GM12878 (cell line): Measurements from ENCODE around the gene TMEM11. TPM values are rescaled to one million over a fixed set of nuclear protein-coding genes. Genes with fewer than 3 reads are reported as not detected.

ENCODE experiments used
- ATAC-seq: fragments of 200-7000 bp; cut with Tn5 transposase; 3 replicates; pipeline ENCODE4 v1.9.1; 2020; ENCODE audit warnings: mild to moderate bottlenecking, moderate library complexity
- BruUV-seq: library from RNA; stranded (reverse); fragments of 400-500 nt; replicated peaks from 2 replicates; lab custom pipeline; 2021; lab: Mats Ljungman, UMichigan
- CTCF ChIA-PET: fragments of 300-600 bp; sonication (Branson Sonifier 250); formaldehyde crosslinking; extraction: SDS; loops from one replicate; lab custom pipeline; 2021; ENCODE audit warnings: inconsistent platforms; lab: Yijun Ruan, JAX
- POLR2A ChIA-PET: fragments of 350-600 bp; formaldehyde crosslinking; extraction: SDS; loops from one replicate; lab custom pipeline; 2021; ENCODE audit warnings: inconsistent platforms; lab: Charles Lee
- RAD21 ChIA-PET: fragments of 300-600 bp; sonication (Branson Sonifier 250); formaldehyde crosslinking; loops from one replicate; lab custom pipeline; 2023; ENCODE audit warnings: antibody characterized with exemption; ENCODE audit not compliant: unreplicated experiment; lab: Charles Lee
- SMC1A ChIA-PET: fragments of 300-600 bp; sonication (Branson Sonifier 250); formaldehyde crosslinking; loops from one replicate; lab custom pipeline; 2023; ENCODE audit not compliant: unreplicated experiment, uncharacterized antibody; lab: Charles Lee
- DNase-seq: peaks from one replicate; pipeline ENCODE4 v3.0.0-alpha.2; 2011; ENCODE audit warnings: low read depth, low spot score
- FAIRE-seq: peaks from 3 replicates; lab custom pipeline; 2011; peaks lifted over from hg19 to GRCh38; lab: Jason Lieb, UNC
- H2AFZ ChIP-seq: 2 replicates; pipeline ENCODE4 v1.6.0; 2011; ENCODE audit warnings: low read depth, low read length, control low read depth; ENCODE audit not compliant: control insufficient read depth
- H3K27ac ChIP-seq: 2 replicates; pipeline ENCODE4 v1.5.1; 2011; ENCODE audit warnings: control low read depth; ENCODE audit not compliant: control insufficient read depth, insufficient read depth
- H3K27me3 ChIP-seq, 2 experiments: replicated peaks in 1 of 2; 2 replicates each; pipeline versions ENCODE4 v1.6.0 to v1.6.1; 2011; ENCODE audit warnings: low read length in 1 of 2; ENCODE audit not compliant: control insufficient read depth in 2 of 2, insufficient read depth in 2 of 2
- H3K36me3 ChIP-seq, 2 experiments: 2 replicates each; pipeline ENCODE4 v1.5.1; 2011; ENCODE audit warnings: low read length in 1 of 2; ENCODE audit not compliant: control insufficient read depth in 2 of 2, insufficient read depth in 2 of 2
- H3K4me1 ChIP-seq: 2 replicates; pipeline ENCODE4 v1.6.1; 2011; ENCODE audit warnings: mild to moderate bottlenecking, low read length, moderate library complexity, mixed read lengths; ENCODE audit not compliant: control insufficient read depth, insufficient read depth
- H3K4me2 ChIP-seq: 2 replicates; pipeline ENCODE4 v1.6.0; 2011; ENCODE audit warnings: control low read depth; ENCODE audit not compliant: control insufficient read depth, insufficient read depth
- H3K4me3 ChIP-seq: fragments of 200-600 bp; sonication (generic); 2 replicates; pipeline ENCODE4 v1.5.1; 2016
- H3K79me2 ChIP-seq: 2 replicates; pipeline ENCODE4 v1.6.0; 2011; ENCODE audit warnings: low read length; ENCODE audit not compliant: control insufficient read depth, insufficient read depth
- H3K9ac ChIP-seq: 2 replicates; pipeline ENCODE4 v1.8.0; 2011; ENCODE audit warnings: low read length, control low read depth, mixed read lengths; ENCODE audit not compliant: control insufficient read depth, insufficient read depth
- H3K9me3 ChIP-seq: replicated peaks from 3 replicates; pipeline ENCODE4 v1.5.1; 2011; ENCODE audit warnings: mild to moderate bottlenecking, low read length; ENCODE audit not compliant: control insufficient read depth, insufficient read depth
- H4K20me1 ChIP-seq: 2 replicates; pipeline ENCODE4 v1.6.0; 2011; ENCODE audit not compliant: control insufficient read depth, insufficient read depth
- JUNB ChIP-seq: IDR thresholded peaks from 2 replicates; pipeline ENCODE4 v1.6.1; 2016; ENCODE audit warnings: antibody characterized with exemption, mild to moderate bottlenecking
- PML ChIP-seq: IDR thresholded peaks from 2 replicates; pipeline ENCODE4 v1.6.1; 2012; ENCODE audit warnings: low read length, inconsistent platforms
- POU2F2 ChIP-seq: IDR thresholded peaks from 3 replicates; pipeline ENCODE4 v1.6.1; 2011; ENCODE audit warnings: low read depth, mild to moderate bottlenecking, low read length, borderline replicate concordance
- RCOR1 ChIP-seq: conservative IDR thresholded peaks from 2 replicates; pipeline ENCODE4 v1.6.1; 2012; ENCODE audit warnings: low read depth, low read length, improper control_type of control experiment
- SRF ChIP-seq, 2 experiments: IDR thresholded peaks; 2 replicates each; pipeline ENCODE4 v1.6.1; 2011; ENCODE audit warnings: low read depth in 2 of 2, low read length in 2 of 2, mild to moderate bottlenecking in 1 of 2, moderate library complexity in 1 of 2
- TARDBP ChIP-seq: IDR thresholded peaks from 2 replicates; pipeline ENCODE4 v1.6.1; 2016; ENCODE audit warnings: borderline replicate concordance
- ZNF274 ChIP-seq: IDR thresholded peaks from one replicate; pipeline ENCODE4 v1.8.0; 2011; ENCODE audit not compliant: insufficient read length, insufficient read depth
- WGBS: methylation state at CpG from one replicate; pipeline ENCODE4 v1.1.6; 2016; ENCODE audit warnings: low lambda C conversion rate; ENCODE audit not compliant: insufficient replicate concordance, insufficient coverage; ENCODE audit errors: missing lambda C conversion rate; 5-methylcytosine and 5-hydroxymethylcytosine counted together
- in situ Hi-C: fragments of 300-500 bp; cut with MboI; formaldehyde crosslinking; loops from 9 replicates; pipeline ENCODE4 v1.14.3; 2018; ENCODE audit warnings: mixed read lengths
- intact Hi-C: fragments of 100-400 bp; cut with micrococcal nuclease; formaldehyde crosslinking; loops from one replicate; pipeline ENCODE4 v1.14.2; 2022; ENCODE audit not compliant: unreplicated experiment
- polyA plus RNA-seq, 11 experiments: library from polyadenylated mRNA; depleted of rRNA in 4 of 11; unstranded in 6 of 11; stranded (reverse) in 5 of 11; fragments of >200 nt; fragmentation: Nextera tagmentation in 4 of 11; fragmentation: Illumina TruSeq in 1 of 11; extraction: Ambion mirVana in 4 of 11; extraction: Trizol in 1 of 11; gene quantifications; 1 replicate in 1 of 11; 2 replicates in 10 of 11; pipeline versions ENCODE4 v1.2.1 to v1.2.3, GENCODE V29; 2011 to 2016; ENCODE audit warnings: inconsistent platforms in 2 of 11, missing spikeins in 2 of 11, low read depth in 1 of 11
- total RNA-seq, 4 experiments: library from RNA; depleted of rRNA in 3 of 4; stranded (reverse); fragments of >200 nt in 3 of 4; fragmentation: Illumina TruSeq in 1 of 4; extraction: Trizol in 1 of 4; gene quantifications; 2 replicates each; pipeline versions ENCODE4 v1.2.1 to v1.2.3, GENCODE V29; 2013 to 2021
- TF ChIP-seq, protein P1 (sequence below): fragments of 450-650 bp; IDR thresholded peaks from 2 replicates; pipeline ENCODE4 v1.6.1; 2018; ENCODE audit warnings: borderline replicate concordance, mild to moderate bottlenecking; ENCODE audit not compliant: partially characterized antibody
- TF ChIP-seq, protein P2 (sequence below): fragments of 450-650 bp; IDR thresholded peaks from 2 replicates; pipeline ENCODE4 v1.6.1; 2017; ENCODE audit warnings: mild to moderate bottlenecking, low read depth, inconsistent platforms; ENCODE audit not compliant: poor library complexity, severe bottlenecking

TMEM11 gene
- total and polyA plus RNA-seq, 10 of the 15 experiments (the other 5 are each of a cell fraction or from before 2014, with no cell fraction given), result 14.4 to 63.4 (median 27.2) TPM

DNA sequence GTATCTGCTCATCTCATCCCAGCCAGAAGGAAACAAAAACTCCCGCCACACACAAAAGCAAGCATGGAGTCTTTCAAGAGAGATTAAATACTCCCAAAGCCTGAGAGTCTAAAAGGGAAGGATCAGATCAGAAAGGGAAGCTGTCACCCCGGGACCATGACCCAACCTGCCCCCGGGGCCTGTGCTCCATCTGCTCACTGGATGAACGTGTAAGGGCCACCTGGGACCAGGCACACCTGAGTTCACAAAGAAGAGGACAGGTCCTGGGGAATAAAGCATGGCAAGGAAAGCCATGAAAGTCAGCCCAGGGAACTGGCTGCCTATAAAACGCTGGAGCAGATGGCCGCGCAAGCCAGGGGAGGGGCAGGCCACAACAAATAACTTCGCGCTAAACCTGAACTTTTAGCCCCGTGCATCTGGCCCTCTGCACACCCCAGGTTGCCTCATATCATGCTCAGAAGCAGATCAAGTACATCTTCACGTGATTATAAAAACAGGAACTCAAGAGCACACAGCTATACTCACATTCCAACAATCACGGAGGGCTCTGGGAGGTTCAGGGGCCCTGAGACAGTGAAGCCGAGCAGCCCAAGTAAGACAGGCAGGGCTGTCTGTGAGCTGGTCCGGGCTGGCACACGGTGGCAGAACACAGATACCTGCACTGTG is 3.4 kb downstream of the TMEM11 start:
- H3K4me3 ChIP-seq, result no peak overlapping the region
- TF ChIP-seq ZNF274 (no peak), POU2F2 (no peak), SRF (IDR thresholded peaks at IDR 0.05; ENCODE audit: low read depth in 2 of 2, low read length in 2 of 2) (no peak), PML (no peak), TARDBP (no peak), JUNB (no peak), RCOR1 (no peak)
- TF ChIP-seq, protein P1, sequence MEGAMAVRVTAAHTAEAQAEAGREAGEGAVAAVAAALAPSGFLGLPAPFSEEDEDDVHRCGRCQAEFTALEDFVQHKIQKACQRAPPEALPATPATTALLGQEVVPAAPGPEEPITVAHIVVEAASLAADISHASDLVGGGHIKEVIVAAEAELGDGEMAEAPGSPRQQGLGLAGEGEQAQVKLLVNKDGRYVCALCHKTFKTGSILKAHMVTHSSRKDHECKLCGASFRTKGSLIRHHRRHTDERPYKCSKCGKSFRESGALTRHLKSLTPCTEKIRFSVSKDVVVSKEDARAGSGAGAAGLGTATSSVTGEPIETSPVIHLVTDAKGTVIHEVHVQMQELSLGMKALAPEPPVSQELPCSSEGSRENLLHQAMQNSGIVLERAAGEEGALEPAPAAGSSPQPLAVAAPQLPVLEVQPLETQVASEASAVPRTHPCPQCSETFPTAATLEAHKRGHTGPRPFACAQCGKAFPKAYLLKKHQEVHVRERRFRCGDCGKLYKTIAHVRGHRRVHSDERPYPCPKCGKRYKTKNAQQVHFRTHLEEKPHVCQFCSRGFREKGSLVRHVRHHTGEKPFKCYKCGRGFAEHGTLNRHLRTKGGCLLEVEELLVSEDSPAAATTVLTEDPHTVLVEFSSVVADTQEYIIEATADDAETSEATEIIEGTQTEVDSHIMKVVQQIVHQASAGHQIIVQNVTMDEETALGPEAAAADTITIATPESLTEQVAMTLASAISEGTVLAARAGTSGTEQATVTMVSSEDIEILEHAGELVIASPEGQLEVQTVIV, result no peak
- TF ChIP-seq, protein P2, sequence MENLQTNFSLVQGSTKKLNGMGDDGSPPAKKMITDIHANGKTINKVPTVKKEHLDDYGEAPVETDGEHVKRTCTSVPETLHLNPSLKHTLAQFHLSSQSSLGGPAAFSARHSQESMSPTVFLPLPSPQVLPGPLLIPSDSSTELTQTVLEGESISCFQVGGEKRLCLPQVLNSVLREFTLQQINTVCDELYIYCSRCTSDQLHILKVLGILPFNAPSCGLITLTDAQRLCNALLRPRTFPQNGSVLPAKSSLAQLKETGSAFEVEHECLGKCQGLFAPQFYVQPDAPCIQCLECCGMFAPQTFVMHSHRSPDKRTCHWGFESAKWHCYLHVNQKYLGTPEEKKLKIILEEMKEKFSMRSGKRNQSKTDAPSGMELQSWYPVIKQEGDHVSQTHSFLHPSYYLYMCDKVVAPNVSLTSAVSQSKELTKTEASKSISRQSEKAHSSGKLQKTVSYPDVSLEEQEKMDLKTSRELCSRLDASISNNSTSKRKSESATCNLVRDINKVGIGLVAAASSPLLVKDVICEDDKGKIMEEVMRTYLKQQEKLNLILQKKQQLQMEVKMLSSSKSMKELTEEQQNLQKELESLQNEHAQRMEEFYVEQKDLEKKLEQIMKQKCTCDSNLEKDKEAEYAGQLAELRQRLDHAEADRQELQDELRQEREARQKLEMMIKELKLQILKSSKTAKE, result no peak
- TF ChIP-seq, all 136 proteins: peak for 0
- SMC1A ChIA-PET, result interaction anchor here (3.6 kb wide), 1 partner anchor 90 kb away, joined by 17 read pairs; no protein-coding TSS in a partner anchor
- H2AFZ ChIP-seq, result no peak overlapping the region
- RAD21 ChIA-PET, result no interaction called here
- no peak for ATAC-seq
- peaks cover 9% of the 10 kb centered on the region; the same call in 1 of the 2 replicates for H3K4me1 ChIP-seq
- no peak for DNase-seq
- CTCF ChIA-PET, result interaction anchor here (1.5 kb wide), 1 partner anchor 89 kb away, joined by 6 read pairs; no protein-coding TSS in a partner anchor
- 84% methylated on average over 15 of the region's 15 CpGs for WGBS
- H3K79me2 ChIP-seq, result peaks cover 77% of the 10 kb centered on the region
- no peak overlapping the region for H3K9ac ChIP-seq
- POLR2A ChIA-PET, result interaction anchor here (0.7 kb wide), 1 partner anchor 78 kb away, joined by 3 read pairs; no protein-coding TSS in a partner anchor
- no peak overlapping the region for H3K27ac ChIP-seq
- in situ Hi-C loops, result loop anchor here (5.0 kb wide), 1 partner anchor 173 kb away; no protein-coding TSS in a partner anchor
- H4K20me1 ChIP-seq, result peaks cover 3% of the 10 kb centered on the region; the same call in 1 of the 2 replicates
- intact Hi-C loops, result loop anchor here (5.0 kb wide), 2 partner anchors 77 to 168 kb away; partner anchors contain the start of gene USP22
- no TSS peak for BruUV-seq
- no peaks in the 10 kb centered on the region for H3K9me3 ChIP-seq
- H3K27me3 ChIP-seq, result no peaks in the 10 kb centered on the region
- H3K4me2 ChIP-seq, result peak overlapping the region; percentile 1; the same call in 1 of the 2 replicates
- FAIRE-seq, result no peak
- peaks cover 5 to 9% of the 10 kb centered on the region in 2 experiments; a peak in 3 of 4 replicates for H3K36me3 ChIP-seq
